ENCODE measurements around the gene CHMP6. TPM values are rescaled to one million over a fixed set of nuclear protein-coding genes. Genes with fewer than 3 reads are reported as not detected.

Gene CHMP6
- total RNA-seq, 1 donor from 2014 or later = 26.9 TPM

DNA sequence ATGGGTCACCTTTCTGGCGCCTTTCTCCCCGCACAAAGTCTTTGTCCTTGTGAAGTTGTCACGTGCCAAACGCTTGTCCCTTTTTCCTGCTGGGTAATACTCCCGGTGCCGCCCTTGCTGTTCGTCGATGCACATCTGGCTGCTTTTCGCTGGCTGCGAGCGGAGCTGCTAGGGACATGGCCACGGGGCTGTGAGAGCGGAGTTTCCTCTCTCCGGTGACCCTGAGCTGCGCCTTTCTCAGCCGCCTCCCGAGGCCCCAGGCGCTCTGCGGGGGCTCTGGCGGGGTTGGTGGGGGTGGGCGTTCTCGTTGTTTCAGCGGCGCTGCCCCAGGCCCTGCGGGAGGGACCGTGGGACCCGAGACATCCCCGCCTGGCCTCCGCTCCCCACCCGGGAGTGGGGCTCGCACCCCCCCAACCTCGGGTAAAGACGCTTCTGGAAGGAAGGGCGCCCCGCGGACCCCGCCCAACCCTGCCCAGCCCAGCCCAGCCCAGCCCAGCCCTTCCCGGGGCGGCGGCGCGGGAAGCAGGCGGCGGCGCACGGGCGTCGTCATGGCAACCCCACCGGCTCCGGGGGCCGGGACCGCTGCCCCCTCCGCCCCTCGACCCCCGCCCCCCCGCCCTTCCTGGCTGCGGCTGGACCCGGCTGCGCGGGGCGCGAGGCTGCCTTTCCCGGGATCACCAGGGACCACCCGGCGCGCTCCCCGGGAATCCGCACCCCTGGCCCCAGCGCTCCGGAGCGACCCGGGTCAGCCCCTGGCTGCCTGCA, 12.3 kb downstream of the CHMP6 start:
- no peak overlapping the region for H3K4me3 Mint-ChIP-seq
- TF ChIP-seq, protein P1, sequence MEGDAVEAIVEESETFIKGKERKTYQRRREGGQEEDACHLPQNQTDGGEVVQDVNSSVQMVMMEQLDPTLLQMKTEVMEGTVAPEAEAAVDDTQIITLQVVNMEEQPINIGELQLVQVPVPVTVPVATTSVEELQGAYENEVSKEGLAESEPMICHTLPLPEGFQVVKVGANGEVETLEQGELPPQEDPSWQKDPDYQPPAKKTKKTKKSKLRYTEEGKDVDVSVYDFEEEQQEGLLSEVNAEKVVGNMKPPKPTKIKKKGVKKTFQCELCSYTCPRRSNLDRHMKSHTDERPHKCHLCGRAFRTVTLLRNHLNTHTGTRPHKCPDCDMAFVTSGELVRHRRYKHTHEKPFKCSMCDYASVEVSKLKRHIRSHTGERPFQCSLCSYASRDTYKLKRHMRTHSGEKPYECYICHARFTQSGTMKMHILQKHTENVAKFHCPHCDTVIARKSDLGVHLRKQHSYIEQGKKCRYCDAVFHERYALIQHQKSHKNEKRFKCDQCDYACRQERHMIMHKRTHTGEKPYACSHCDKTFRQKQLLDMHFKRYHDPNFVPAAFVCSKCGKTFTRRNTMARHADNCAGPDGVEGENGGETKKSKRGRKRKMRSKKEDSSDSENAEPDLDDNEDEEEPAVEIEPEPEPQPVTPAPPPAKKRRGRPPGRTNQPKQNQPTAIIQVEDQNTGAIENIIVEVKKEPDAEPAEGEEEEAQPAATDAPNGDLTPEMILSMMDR (IDR thresholded peaks at IDR 0.05; ENCODE audit: unreplicated experiment) = no peak
- peaks cover 16% of the 10 kb centered on the region for H3K4me1 Mint-ChIP-seq
- H3K27me3 Mint-ChIP-seq (ENCODE audit: low read depth) = peaks cover 63% of the 10 kb centered on the region
- DNase-seq (ENCODE audit: low spot score in 2 of 2, unreplicated experiment in 2 of 2) = no peak
- H3K36me3 Mint-ChIP-seq = no peaks in the 10 kb centered on the region
- H3K27ac Mint-ChIP-seq = no peak overlapping the region
- no peaks in the 10 kb centered on the region for H3K9me3 Mint-ChIP-seq

DNA sequence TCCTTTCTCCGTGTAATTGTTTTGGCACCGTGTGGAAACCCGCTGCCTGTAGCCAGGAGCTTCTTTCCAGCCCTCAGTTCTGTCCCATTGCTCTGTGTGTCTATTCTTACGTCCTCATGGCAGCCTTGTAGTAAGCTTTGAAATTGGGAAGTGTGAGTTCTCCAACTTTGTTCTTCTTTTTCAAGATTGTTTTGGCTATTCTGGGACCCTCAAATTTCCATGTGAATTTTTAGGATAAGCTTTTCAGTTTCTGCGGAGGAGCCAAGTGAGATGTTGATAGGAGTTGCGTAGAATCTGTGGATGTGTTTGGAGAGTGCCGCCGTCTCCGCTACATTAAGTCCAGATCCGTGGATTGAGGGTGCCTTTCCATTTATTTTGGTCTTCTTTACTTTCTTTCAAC, 15.2 kb downstream of the CHMP6 start:
- DNase-seq (ENCODE audit: low spot score in 2 of 2, unreplicated experiment in 2 of 2) = no peak
- TF ChIP-seq, protein P1 (IDR thresholded peaks at IDR 0.05; ENCODE audit: unreplicated experiment) = no peak
- H3K4me1 Mint-ChIP-seq = peaks cover 13% of the 10 kb centered on the region
- peaks cover 56% of the 10 kb centered on the region for H3K27me3 Mint-ChIP-seq (ENCODE audit: low read depth)
- H3K9me3 Mint-ChIP-seq = peaks cover 9% of the 10 kb centered on the region
- H3K27ac Mint-ChIP-seq = no peak overlapping the region
- peaks cover 7% of the 10 kb centered on the region for H3K36me3 Mint-ChIP-seq
- no peak overlapping the region for H3K4me3 Mint-ChIP-seq

DNA sequence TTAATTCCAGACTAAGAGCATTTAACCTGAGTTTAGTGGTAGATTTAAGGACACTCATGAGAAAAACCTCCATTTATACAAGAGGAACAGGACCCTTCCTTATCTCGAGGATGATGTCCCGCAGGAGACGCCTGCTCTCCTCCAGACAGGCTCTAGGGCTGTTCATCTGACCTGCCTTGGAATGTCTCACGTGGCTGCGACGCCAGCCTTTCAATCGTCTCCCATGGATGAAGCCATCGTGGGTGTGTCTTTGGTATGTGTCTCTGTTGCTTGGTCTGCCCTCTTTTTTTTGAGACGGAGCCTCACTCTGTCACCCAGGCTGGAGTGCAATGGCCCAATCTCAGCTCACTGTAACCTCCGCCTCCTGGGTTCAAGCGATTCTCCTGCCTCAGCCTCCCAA, 16.5 kb downstream of the CHMP6 start:
- Mint-ChIP-seq H3K4me1 (peaks cover 9% of the 10 kb centered on the region), H3K4me3 (no peak overlapping the region), H3K27ac (no peak overlapping the region), H3K27me3 (ENCODE audit: low read depth) (peaks cover 45% of the 10 kb centered on the region), H3K36me3 (peaks cover 9% of the 10 kb centered on the region), H3K9me3 (peaks cover 12% of the 10 kb centered on the region)
- TF ChIP-seq, protein P1 (IDR thresholded peaks at IDR 0.05; ENCODE audit: unreplicated experiment) = no peak
- no peak for DNase-seq (ENCODE audit: low spot score in 2 of 2, unreplicated experiment in 2 of 2)

DNA sequence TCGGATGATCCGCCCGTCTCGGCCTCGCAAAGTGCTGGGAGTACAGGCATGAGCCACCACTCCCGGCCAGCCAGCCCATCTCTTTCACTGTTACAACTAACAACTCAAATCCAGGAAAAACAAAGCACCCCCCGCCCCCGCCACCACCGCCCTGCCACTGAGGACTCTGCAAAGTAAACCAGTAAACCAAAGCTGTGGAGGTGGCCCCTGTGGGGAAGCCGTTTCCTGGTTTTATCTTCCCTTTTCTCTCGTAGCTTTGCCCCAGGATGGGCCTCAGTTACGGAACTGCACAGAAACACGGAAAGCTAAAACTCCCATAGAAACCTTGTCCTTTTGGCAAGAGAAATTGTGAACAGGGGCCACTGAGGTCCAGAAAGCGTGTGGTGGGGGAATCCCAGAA, 17.5 kb downstream of the CHMP6 start:
- no peak for DNase-seq (ENCODE audit: low spot score in 2 of 2, unreplicated experiment in 2 of 2)
- Mint-ChIP-seq H3K4me3 (no peak overlapping the region), H3K27ac (no peak overlapping the region), H3K9me3 (peaks cover 12% of the 10 kb centered on the region), H3K27me3 (ENCODE audit: low read depth) (peaks cover 38% of the 10 kb centered on the region), H3K4me1 (peaks cover 8% of the 10 kb centered on the region), H3K36me3 (peaks cover 9% of the 10 kb centered on the region)
- TF ChIP-seq, protein P1 (IDR thresholded peaks at IDR 0.05; ENCODE audit: unreplicated experiment) = no peak

DNA sequence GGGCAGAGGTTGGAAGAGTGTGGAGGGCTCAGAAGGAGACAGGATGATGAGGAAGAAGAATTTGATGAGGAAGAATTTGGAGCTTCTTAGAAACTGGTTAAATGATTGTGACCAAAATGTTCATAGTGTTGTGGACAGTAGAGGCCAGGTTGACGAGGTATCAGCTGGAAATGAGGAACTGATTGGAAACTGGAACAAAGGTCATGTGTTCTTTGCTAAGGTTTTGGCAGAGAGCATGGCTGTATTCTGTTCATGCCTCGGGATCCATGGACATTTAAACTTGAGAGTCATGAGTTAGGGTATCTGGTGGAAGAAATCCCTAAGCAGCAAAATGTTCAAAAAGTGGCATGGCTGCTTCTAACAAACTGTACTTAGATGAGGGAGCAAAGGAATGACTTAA, 19.3 kb downstream of the CHMP6 start:
- DNase-seq (ENCODE audit: low spot score in 2 of 2, unreplicated experiment in 2 of 2) = no peak
- H3K4me1 Mint-ChIP-seq = peaks cover 4% of the 10 kb centered on the region
- no peak overlapping the region for H3K4me3 Mint-ChIP-seq
- H3K27ac Mint-ChIP-seq = no peak overlapping the region
- peaks cover 17% of the 10 kb centered on the region for H3K9me3 Mint-ChIP-seq
- peaks cover 22% of the 10 kb centered on the region for H3K27me3 Mint-ChIP-seq (ENCODE audit: low read depth)
- TF ChIP-seq, protein P1 (IDR thresholded peaks at IDR 0.05; ENCODE audit: unreplicated experiment) = no peak
- peaks cover 12% of the 10 kb centered on the region for H3K36me3 Mint-ChIP-seq
